Fibroblast of skin of right biceps (primary cell): ENCODE results near the gene PRKCH.

Source experiments
- DNase-seq: peaks from one replicate; pipeline ENCODE4 v3.0.0-alpha.2; 2013

Gene PRKCH

DNA sequence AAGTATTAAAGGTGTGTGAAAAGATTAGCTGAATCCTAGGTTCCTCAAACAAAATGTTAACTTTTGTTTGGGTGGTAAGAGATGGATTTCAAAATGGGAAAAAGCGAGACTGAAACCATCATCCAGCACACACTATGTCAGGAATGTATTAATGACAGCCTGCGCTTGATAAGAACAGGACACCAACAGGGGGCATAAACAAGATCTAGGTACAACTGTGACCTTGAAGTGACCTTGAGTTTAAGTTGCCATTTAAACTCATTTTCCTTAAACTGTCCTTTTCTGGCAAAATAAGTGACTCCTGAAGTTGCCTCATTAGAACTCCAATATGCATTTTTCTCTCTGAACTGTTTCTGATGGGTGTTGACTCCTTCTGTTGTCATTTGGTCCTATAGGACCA lies 17.1 kb downstream of the PRKCH start:
- no peak for DNase-seq

DNA sequence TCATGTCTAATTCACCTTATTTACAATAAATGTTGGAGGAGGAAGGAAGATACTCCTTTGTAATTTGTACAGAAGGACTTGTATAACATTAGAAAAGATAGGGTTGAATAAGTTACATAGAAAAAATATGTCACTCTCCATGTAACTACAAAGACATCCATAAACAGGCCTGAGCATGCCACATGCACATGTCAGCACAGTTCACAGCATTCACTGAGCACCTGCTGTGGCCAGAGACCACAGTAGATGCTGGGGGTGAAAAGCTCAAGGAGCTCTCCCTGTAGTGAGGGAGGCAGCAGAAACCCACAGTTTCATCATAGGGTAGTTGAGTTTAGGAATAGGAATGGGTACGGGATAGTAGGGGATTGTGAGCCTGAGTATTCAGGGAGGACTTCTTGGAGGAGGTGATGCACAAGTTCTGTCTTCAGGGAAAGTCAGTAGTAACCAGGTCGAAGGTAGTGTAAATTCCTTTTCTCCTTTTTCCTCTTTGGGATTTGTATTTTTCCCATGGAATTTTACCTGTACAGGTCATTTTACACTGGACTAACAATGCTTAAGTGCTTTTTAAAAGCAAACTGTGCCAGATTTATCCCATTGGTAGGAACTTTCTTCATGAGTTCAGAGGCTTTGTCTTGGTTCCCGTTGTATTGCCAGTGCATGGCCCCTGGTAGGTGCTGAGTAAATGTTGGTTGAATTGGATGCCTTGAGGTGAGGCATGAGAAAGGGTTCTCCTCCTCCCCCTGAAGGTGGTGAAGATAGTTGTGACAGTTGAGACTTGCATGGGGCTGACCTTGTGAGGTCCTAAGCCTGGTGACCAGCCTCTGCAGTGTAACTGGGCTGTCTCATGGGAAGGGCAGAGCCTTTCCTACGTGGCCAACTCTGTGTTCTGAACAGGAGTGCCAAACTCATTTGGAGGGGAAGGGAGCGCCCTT lies 20.2 kb downstream of the PRKCH start:
- no peak for DNase-seq

DNA sequence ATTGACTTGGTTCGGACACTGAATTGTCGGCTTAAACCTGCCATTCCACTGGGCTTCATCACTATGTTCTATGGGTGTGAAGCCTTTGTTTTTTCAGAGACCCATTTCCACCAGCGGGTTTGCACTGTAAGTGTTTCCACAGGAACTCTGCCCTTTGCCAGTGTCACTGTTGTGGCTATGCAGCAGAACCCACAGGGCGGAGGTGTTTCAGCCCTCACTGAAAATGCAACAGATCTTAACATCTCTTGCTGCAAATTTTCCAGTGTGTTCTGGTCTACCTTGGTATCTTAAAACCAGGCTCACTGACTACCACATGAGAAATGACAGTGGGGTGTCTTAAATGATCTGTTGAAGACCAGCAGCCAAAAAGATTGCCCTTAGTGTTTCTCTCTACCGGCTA lies 21.1 kb downstream of the PRKCH start:
- DNase-seq, result no peak

DNA sequence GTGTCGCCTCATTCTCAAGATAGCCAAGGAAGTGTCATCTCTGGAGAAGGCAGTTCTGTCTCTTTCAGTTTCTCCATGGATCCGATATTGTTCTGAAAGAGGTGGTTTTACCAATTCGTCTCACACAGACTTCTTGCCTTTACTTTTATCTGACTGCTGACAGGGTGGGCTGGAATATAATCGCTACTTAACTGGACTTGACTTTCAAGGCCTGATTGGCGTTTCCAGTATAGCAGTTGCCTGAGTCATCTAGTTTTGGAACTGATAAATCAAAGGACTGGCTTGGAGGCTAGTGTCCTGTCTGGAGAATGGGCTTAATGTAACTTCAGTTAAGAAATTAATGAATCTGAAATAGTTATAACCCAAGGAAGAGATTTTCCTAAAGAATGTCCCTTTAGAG lies 21.6 kb downstream of the PRKCH start:
- DNase-seq, result no peak

DNA sequence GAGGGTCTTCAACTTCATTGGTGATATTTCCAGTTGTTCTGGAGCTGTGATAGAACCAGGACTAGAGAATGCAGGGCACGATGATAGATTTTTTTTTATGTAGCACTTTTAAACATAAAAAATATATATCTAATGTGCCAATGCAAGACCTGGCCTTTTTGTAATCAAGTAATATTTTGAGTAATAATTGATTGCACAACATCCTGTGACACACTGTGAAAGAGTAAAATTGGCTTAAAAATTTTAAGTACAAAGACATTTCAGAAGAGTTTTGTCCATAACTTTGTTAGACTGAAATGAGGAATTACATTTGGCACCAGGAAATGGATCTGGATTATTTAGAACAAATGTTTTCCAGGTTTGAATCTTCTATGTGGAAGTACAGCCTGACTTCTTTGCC lies 22.1 kb downstream of the PRKCH start:
- DNase-seq, result no peak

DNA sequence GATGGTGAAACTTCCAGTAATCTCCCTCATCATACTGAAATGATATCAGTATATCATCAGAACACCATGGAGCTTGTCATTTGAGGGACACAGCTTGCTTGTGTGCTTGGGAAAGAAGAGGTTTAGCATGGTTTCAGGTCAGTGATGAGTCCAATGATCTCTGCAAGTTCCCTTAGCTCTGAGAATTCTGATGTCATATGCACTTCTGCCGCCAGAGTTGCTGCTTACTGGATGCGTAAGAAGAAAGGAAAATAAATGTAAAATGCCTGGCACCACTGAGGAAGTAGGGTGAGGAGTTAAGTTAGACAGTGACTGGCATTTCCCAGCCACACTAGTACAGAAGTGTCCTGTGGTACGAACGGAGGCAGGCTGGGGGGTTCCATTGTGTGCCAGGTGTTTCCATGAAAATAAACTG lies 22.6 kb downstream of the PRKCH start:
- no peak for DNase-seq

DNA sequence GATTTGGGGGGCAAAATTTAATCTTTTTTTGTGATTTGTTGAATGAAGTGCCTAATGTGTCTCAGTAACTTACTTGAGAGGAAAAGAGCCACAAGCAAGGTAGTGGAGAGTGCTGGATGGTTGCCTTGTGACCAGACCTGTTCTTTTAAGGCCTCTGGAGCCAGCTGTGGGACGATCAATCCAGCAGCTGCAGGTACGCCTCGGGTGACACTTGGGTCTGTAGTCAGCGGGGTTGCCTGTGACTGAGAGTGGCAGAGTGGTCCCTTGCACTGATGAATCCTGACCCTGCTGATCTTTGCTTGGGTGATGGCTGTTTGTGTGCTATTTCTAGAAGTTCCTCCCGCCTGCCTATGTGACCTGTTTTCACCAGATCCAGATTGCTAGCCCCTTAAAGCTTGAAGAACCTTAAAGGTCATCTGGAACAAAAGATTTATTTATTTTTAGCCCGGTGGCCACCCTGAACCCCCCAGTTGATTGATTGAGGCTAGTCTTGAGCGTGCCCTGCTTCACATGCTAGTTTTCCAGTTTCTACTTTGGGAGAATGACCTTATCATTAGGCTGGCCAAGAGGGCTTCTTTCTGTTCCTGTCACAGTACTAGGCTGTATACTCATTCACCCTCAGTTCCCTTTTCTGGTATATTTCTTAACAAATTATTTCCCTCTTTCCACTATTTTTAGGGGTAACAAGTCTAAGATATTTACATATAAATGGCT lies 23.2 kb downstream of the PRKCH start:
- no peak for DNase-seq

DNA sequence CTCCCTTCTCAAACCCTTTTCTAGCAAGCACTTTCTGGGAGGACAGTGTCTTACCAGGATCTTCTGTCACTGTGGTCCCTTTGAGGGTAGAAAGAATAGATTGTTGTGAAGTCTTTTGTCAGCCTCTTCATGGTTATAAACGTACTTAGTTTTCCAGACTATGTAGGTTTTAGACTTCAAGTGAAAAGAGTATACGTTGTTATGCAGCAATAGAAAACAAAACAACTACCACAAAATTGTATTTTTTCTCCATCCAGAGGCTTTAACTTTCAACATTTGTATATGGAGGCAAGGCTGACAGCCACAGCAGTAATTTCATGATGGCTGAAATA lies 23.7 kb downstream of the PRKCH start:
- DNase-seq, result no peak

DNA sequence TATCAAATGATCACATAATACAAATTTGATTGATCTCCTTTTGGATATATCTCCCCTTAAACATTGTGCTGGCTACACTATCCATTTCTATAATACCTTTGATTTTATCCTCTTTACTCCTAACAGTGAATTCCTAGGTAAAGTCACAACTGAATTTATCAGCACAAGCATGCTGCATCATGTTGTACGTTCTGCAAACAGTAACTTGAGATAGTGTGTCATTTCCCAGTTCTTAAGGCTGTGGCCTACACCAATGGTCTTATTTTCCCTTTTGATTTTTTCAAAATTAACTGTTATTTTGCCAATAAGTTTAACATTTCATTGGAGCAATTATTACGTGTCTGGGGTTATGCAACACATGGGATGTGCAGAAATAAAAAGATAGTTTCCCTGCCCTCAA lies 24.8 kb downstream of the PRKCH start:
- DNase-seq, result no peak

DNA sequence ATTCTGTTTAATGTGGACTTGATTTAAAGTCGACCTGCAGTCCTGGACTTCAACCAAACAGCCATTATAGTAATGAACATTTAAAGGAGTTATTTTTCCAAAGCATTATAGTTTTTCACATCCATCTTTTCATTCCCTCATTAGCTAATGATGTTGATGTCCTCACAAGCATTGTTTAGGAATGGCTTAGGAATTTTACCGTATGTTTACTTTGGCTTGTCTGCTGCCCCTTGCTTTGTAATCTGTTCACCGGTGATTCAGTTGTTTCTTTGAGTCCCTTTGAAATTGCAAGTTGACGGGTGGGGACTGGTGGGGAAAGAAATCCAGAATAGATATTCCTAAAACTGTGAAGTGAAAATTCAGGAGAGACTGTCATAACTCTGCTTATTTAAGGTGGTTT lies 25.4 kb downstream of the PRKCH start:
- no peak for DNase-seq

DNA sequence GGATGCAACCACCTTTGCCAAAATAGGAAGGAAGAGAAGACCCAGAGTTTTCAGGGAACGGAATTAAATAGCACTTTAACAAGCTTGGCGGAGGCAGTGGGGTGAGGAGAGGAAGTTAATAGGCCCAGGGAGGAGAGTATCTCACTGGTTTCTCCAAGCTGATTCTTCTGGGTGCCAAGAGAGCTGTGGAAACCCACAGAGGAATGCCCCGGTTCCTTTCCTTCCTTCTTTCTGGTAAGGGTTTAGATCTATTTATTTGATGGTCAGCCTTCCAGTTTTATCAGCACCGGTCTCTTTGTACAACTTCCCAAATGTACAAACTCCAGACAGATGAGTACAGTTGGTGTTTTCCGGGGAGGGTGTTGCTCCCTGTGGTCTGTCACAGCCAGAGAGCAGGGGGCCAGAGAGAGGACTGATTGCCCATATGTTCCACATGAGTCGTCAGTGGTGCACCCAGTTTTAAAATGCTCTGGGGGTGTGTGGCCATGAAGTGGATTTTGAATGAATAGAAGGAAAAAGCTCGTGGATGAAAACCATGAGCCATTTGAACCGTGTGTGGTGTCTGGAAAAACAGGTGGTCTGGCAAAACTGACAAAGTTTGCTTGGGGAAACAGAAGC lies 26.6 kb downstream of the PRKCH start:
- no peak for DNase-seq

DNA sequence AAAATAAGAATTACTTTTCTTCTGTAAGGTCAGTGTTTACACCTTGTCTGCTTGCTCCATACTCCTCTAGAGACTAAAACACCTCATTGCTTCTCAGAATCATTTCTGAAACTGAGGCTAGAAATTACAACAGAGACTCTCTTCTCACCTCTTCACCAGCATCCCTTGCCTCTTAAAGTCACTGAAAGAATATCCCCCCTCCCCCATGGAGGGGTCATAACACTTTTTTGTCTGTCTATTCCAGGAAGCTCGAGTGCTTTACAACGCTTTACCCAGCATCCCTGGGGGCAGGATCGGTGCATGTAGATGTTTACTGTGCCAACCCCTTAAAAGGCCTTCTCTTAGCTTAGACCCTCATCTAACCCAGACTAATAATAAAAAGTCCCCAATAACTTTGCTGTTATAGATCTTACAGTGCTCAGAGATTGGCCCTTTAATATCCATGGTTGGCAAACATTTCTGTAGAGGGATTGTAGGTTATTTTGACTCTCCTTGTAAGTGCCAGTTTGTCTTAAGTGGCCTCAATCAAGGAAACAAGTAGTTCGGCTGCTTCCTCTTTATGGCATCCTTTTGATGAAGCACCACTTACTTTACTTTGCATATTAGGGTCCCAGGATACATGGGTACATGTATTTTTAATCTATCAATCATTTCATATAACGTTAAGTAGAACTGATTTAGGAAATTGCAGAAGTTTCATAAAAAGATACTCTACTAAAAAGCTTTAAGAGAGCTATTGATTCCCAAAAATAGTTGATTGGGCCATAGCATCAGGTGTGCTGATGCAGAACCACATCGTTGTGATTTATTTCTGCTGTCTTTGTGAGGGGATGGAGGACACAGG lies 29.3 kb downstream of the PRKCH start:
- no peak for DNase-seq

DNA sequence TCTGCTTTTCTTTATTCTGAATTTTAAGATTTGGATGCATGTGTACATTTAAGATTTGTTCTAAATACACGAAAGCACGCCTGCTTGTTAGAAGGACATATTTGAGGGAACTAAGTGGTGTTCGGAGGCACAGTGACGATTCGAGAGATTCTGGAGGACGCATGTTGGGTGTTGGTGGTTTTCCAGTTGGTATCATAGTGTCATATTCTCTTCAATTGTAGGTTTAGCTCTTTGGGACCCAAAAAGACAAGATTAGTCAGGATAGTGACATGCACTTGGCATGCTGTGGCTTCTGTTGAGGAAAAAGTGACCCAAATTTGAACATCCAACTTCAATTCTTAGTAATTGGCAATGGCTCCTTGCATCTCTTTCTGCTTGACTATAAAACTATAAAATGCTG lies 30.1 kb downstream of the PRKCH start:
- no peak for DNase-seq

DNA sequence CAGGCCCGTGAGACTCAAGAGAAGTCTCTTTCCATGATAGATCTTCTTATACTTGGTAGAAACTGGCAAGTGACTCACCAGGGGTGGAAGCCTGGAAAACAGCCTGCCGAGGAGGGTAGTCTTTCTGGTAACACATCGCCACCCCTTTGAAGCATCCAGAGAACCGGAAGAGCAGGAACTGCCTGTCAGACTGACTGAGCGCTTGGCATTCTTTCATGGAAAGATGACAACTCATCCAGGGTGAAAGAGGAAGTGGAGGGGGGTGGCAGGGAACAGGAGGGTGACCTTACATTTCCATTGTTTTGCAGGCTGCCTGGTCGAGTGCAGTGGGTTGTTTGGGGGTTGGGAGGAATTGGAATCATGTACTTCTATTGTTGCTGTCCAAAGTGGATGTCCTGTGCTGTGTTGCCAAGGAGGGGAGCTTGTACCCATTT lies 34.5 kb downstream of the PRKCH start:
- peak; percentile 63 for DNase-seq

DNA sequence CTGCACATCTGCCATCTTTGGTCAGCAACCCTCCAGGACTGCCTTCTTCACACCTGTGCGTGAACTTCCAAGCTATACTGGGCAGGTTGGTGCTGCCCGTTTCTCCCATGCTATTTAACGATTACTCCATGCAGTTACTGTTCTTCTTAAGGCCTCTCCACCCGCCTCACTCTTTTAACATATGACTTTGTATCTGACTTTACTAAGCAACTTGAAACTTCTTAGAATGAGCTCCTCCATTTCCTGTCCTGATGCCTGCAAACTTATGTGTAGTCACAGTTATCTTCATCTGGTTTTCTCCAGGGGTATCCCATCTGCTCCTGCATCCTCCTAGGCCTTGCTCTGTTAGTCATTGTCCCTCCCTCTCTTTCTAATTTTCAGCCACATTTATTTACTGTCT lies 35.7 kb downstream of the PRKCH start:
- no peak for DNase-seq

DNA sequence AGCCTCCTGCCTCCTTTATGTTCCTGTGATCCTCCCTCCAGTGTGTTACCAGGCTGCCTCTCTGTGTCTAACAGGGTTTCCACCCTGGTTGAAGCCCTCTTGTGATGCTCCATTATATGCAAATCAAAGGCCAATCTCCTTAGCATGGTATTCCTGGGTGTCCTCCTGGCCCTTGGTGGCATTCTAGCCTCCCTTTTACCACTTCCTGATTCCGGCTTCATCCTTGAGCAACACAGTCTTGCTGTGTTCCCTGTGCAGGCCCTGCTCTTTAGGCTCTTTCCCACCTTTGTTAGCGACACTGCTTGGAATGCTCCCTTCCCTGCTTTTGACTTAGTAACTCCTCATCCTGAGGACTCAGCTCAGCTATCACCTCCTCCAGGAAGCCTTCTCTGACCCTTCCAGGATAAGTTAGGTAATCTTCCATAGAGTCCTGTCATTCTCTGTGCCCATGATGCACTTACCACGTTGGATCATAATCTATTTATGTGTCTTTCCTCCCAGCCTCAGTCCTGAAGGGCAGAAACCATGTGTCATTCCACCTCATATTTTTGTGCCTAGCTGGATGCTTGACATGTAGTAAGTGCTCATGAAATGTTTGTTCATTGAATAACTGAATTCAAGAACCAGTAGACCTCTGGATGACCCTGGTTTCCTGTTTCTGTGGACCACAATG lies 37.3 kb downstream of the PRKCH start:
- no peak for DNase-seq

DNA sequence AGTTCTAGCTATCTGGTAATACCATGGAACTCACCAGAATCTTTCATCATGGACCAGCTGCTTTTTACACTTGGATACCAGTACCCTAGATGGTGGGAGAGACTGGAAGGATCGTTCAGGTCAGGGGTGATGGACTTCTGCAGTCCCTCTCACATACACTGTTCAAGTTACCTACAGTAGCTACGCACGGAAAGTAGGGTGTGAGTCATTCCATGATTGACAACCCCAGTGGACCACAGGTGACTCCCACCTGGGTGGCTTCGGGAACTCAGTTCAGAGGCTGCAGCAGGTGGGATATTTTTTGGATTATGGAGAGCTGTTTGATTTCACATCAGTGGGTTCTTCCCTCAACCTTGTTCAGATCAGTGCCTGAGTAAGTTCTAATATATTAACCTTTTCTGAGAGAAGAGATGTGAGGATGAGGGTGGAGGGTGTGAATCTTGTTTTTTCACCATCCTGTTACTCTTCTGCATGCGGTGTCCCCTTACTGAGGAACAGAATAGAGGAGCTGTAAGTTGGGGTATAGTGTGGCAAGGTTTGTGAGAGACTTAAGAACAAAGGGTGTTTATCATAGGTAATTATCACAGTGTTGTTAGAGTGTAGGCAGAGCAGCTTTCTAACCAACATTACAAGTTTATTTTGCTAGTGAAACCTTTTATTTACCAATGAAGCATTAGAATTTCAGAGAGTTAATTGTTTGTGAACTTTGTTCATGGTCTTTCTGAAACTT lies 39.6 kb downstream of the PRKCH start:
- DNase-seq, result no peak

DNA sequence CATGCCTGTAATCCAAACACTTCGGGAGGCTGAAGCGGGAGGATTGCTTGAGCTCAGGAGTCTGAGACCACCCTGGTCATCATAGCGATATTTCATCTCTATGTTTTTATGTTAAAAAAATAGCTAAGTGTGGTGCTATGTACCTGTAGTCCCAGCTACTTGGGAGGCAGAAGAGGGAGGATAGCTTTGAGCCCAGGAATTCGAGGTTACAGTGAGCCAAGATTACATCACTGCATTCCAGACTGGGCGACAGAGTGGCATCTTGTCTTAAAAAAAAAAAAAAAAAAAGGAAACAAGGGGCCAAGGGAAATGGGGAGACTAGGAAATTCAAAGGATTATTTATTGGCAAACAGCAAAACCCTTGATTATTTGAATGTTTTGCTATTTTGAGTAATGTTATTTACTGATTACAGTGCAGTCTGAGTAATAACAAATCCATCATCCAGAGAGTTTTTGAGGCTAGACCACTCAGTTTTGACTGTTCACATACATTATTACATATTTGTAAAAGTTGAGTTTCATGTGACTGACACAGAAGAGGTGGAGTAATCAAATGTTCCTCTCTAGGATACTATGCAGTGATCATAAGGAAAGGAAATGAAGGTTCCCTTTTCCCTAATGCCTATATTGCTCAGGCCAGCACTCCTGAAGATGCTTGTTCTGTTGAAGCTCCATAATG lies 40.8 kb downstream of the PRKCH start:
- no peak for DNase-seq

DNA sequence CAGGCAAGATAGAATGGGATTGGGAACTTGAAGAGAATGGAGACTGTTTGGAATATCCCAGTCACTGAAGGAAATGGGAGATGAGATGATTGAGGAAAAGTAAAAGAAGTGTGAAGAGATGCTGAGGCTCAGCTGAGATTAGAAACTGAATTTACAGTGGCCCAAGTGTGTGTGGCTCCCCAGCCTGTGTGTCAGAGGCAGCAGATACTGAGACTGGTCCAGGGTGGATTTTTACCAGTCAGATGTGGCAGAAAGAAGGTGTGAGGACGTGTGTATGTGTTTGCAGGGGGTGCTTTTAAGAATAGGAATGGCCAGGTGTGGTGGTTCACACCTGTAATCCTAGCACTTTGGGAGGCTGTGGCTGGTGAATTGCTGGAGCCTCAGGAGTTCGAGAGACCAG lies 42.9 kb downstream of the PRKCH start:
- no peak for DNase-seq

DNA sequence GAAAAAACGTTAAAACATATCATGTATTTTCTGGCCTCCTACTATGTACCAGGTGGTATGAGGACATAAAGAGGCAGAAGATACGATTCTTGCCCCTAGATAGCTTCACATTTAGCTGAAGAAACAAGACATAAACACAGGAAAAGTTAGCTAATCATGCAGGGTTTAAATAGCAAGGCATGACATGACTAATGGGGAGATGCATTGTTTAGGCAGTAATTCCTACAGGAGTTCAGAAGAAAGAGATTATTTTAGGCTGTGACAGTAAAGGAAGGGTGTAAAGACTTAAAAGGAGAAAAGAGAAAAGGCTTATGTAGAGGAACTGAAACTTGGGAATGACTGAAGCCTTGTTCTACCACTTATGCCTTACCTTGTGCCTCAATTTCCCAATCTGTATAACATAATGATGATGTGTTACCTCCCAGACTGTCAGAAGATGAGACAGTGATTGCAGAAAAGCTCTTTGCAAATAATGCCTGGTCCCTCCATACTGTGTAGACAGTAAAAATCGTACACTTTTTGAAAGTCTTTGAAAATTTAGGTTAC lies 44.4 kb downstream of the PRKCH start:
- DNase-seq, result no peak
